NCI-H748 treated with DMSO at 0.1 percent for 48 hours (cell line): Measurements from ENCODE around the gene AREG.

Experiments
- DNase-seq: peaks from one replicate; lab custom pipeline; 2025; lab: John Stamatoyannopoulos, UW

AREG gene

GRCh38 chr4:74463123-74463522 lies 18.2 kb downstream of the AREG start:
- no peak for DNase-seq

DNA sequence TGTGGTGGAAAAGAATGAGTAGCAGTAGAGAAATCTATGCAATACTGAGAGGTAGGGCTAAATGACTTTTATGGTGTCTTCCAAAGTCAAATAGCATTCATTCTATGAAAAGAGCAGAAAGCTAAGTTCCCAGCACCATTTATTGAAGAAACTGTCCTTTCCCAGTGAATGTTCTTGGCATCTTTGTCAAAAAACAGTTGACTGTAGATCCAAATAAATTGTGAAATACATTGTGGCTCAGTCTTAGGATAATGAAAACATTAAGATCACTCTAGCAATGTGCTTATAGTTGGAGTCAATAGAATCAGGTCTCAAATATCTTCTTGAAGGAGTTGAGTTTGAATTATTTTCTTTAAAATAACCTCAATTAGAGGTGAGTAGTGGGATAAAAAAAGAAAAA lies 19.4 kb downstream of the AREG start:
- DNase-seq, result no peak

GRCh38 chr4:74466242-74466641 lies 21.3 kb downstream of the AREG start:
- DNase-seq, result no peak

DNA sequence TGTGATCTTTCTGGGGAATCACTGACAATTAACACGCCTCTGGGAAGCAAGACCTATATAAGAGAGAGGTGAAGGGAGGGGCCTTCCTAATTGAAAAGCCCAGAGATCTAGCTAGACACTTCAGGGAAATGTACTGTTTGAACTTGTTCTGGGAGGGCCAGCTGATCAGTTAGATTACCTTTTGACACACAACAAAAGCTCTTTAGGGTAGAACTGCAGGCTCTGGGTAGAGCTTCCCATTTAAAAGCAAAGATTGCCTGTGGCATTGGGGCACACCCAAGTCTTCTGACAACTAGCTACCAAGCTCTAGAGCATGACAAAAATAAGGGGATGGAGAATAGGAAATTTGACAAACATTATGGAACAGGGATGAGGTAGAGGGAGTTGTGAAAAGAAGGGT lies 26.3 kb downstream of the AREG start:
- DNase-seq, result no peak

GRCh38 chr4:74473155-74473811 lies 28.3 kb downstream of the AREG start:
- no peak for DNase-seq

DNA sequence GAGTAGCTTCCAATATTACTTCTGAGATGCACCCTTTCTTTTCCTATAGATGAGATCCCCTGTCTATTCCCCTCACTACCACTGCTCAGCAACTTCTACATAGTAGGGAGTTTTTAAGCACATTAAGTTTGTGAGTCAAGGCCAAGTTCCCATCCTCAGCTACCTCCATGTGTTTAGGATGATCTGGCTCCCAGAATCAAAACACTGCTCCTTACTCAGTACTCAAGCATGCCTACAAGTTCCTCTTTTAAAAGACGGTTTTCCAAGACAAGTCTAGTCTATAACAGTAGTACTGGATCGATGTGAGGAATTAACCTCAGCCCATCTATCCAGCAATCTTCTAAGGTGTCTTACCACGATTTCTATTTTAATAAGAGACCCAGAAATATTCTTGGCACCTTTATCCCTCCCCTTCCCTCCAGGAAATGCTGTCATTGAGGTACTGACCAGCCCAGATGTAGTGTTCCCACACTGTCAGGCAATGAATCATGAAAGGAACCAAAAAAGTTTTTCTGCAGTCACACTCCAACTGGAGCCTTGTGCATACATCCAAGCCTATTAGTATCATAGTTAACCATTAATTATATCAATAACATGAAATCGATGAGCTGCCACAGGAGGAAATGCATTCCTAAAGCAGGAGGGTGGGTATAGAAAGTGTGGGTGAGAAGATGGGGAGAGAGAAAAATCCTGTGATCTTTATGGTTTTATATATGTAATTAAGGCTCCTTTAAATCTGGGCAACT lies 29.6 kb downstream of the AREG start:
- no peak for DNase-seq

DNA sequence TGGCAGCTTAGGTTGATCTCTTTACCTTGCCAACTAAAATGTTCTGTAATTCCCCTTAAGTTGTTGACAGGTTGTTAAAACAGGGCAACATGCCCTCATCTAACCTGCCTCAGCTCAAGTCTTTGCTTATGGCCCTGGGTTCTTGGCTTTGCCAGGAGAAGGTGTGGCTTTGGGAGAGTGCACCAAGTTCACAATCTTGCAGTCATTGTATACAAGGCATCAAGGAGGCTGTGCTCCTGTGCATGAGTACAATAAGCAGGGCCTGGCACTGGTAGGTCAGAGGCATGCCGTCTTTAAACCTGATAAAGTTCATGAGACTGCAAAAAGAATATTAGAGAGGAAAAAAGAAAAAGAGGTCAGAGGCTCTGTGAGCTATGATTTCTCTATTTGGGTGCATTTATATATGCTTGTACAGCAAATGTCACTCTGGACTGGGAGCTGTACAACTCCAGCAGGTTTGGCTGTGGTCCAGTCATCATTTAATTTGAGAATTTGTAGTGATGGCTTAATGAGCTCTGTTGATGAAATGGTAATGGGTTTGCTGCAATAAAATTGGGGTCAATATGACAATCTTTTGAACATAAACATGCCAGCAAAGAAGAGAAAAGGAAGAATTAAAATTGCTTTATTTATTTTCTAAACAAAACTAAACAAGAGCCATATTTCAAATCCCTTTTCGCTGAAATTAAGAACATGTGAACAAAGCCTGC lies 30.3 kb downstream of the AREG start:
- no peak for DNase-seq

GRCh38 chr4:74475946-74476345 lies 31.0 kb downstream of the AREG start:
- DNase-seq, result no peak

- DNase-seq, result no peak
These were observed 34.1 kb downstream of the AREG start for GRCh38 chr4:74479009-74479408.

DNA sequence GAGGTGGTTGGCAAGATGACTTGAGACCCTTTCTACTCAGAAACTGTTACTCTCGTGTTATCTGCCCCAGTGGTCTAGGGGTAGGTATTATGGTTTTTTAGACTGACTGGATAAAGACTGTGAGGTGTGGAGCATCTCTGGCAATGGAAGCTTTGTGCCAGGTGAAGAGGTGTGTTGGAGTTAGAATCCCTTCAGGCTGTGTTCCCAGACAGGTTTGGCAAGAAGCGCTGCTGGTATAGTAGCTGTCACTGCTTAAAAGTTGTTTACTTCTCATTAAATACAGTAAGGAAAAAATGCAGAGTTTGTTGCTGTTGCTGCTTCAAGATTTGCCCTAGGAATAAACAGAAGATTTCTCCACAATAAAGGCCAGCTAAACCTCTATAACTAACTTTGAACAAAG lies 35.3 kb downstream of the AREG start:
- no peak for DNase-seq

DNA sequence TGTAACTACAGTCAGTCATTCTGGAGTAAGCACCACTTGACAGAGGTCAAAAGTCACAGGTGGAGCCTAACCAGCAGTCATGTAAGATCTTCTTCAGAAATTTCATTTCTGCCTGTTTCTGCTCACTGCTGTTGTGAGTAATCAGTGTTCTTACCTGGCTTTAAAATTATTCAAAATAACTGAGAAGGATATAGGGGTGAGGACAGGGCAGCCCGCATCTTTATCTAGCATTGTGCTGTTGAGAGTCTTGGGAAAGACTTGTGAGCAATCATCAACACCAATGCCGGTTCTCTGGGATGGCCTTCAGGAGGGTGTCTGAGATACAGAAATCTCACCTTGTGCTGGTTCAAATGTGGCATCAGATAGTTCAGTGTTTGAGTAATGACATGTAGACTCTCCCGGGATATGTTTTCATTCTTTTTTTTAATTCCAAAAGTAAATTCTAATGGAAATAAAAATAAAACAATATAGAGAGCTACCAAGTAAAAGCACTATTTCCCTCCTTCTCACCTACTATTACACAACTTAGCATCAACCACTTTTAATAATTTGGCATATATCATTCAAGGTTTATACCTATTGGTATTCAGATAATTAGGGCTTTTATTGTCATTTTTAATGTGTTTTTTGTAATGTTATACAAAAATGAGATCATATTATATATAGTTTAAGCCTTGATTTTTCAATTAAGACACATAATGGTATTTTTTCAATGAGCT lies 37.1 kb downstream of the AREG start:
- DNase-seq, result no peak

GRCh38 chr4:74483226-74483911 lies 38.4 kb downstream of the AREG start:
- DNase-seq, result no peak

- DNase-seq, result no peak
These were observed 42.0 kb downstream of the AREG start for GRCh38 chr4:74486905-74487304.

DNA sequence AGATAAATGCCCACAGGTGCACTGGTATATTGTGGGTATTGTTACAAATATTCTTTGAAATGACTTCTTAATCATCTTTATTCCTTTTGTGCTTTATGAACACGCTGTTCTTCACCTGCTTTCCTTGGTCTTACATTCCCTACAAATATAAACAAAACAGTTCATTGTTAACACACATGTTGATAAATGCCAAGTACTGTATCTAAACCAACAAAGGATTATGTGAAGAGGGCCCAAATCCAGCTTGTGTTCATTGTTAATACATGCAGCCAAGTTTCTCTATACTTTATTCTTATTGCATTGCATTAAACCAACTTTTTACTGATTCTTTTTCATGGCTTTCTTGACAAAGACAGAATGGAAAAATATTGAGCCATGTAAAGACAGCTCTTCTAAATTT lies 42.8 kb downstream of the AREG start:
- DNase-seq, result no peak

- no peak for DNase-seq
These were observed 45.8 kb downstream of the AREG start for GRCh38 chr4:74490736-74491135.

DNA sequence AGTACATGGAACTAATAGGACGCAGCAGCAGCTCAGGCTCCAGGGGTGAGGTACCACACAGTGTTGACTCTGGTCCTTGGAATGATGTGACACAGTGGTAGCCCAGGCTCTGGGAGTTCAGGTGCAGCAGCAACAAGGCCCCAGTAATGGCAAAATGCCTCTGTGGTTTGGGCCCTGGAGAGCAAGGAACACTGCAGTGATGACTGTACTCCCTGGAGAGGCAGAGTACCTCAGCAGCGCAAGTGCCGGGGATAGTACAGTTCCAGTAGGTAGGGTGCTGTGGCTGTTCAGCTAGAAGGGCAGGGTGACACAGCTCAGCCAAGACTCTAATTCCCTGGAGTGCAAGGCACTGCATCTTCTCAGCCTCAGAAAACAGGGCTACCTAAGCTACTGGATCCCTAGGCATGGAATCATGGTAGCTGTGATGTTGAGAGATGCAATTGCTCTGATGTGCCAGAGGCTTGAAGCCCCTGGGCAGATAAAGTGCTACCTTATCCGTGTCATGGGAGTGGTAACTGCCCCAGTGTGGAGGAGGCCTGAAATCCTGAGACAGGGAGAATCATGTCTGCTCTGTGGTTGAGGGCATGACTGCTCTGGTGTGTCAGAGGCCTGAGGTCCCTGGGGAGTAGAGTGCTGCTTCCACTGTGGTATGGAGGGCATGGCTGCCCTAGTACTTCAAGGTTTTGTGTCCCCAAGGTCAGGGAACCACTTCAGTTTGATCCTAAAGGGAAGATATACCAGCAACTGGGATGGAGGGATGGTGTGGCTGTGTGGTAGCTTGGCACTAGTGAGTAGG lies 55.2 kb downstream of the AREG start:
- no peak for DNase-seq

DNA sequence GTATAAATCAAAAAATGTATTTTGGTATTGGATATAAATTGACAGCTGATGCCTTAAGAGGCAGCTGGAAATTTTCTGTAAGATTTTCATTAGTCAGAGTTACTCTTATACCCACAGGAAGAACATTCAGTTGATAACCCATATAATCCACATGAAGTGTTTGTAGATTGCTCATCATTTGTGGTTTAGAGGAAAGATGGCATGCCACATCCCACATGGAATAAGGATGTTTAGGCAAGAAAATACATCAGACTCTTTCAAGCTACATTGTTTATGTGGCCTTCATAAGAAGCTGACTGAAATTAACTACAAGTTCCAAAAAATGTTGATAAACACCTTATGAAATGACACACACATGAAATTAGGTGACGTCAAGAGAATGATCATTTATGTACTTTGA lies 56.6 kb downstream of the AREG start:
- no peak for DNase-seq

DNA sequence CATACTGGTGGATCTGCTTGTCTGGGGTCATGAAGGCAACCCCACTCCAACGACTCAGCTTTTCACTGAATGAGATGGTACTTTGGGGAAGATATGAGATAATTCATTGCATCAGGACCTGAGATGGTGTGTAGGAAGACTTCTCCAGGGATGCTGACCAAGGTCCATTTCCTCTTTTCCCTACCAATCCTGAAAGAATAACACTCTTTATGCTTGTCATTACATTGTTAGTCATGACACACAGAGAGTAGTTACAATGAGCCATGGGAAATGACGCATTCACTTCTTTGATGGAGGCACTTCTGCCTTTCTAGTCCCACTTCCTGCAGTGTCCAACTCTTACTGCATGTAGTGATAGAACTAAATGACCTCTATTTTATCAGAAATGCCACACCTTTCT lies 58.6 kb downstream of the AREG start:
- no peak for DNase-seq

DNA sequence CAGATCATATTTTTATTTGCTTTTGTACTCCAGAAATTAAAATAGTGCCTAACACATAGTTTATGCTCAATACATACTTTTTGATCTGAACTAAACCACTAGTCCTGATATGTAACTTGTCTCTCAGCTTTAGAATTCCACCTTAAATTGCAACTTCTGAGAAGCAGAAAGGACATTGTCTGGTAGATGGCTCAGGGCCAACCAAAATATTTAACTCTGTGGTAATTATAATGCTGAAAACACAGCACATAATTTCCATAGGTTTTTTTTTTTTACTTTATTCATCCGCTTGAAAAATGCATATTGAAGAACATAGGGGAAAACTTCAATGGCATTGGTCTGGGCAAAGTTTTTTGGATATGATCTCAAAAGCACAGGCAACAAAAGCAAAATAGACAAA lies 59.3 kb downstream of the AREG start:
- DNase-seq, result no peak
